Endothelial cell of umbilical vein (primary cell): ENCODE measurements around the gene THUMPD2. TPM values are rescaled to one million over a fixed set of nuclear protein-coding genes. Genes with fewer than 3 reads are reported as not detected.

Experiments
- BruUV-seq: library from RNA; stranded (reverse); fragments of 400-500 nt; replicated peaks from 2 replicates; lab custom pipeline; 2021; lab: Mats Ljungman, UMichigan
- CTCF ChIA-PET: fragments of 300-600, 350-600 bp; sonication (Branson Sonifier 250); formaldehyde crosslinking; loops from one replicate; lab custom pipeline; 2021; ENCODE audit warnings: antibody characterized with exemption, inconsistent platforms; lab: Charles Lee
- POLR2A ChIA-PET: fragments of 300-600, 350-600 bp; sonication (Branson Sonifier 250); formaldehyde crosslinking; loops from one replicate; lab custom pipeline; 2021; ENCODE audit warnings: antibody characterized with exemption, inconsistent platforms; lab: Charles Lee
- DNase-seq: peaks from one replicate; pipeline ENCODE4 v3.0.0-alpha.2; 2011; ENCODE audit warnings: low read depth, low spot score
- FAIRE-seq: peaks from 2 replicates; lab custom pipeline; 2011; peaks lifted over from hg19 to GRCh38; lab: Jason Lieb, UNC
- H2AFZ ChIP-seq: 2 replicates; pipeline ENCODE4 v1.6.0; 2012; ENCODE audit warnings: low read depth, low read length, control low read depth, inconsistent platforms
- H3K27ac ChIP-seq: 2 replicates; pipeline ENCODE4 v1.5.1; 2011; ENCODE audit warnings: low read depth, mild to moderate bottlenecking, control low read depth, low read length, moderate library complexity; ENCODE audit not compliant: insufficient read depth
- H3K27me3 ChIP-seq, 2 experiments: 2 replicates each; pipeline versions ENCODE4 v1.6.0 to v1.6.1; 2011; ENCODE audit warnings: low read length in 2 of 2, mixed read lengths in 1 of 2; ENCODE audit not compliant: control insufficient read depth in 2 of 2, insufficient read depth in 2 of 2
- H3K36me3 ChIP-seq, 2 experiments: 2 replicates in 1 of 2; 3 replicates in 1 of 2; pipeline ENCODE4 v1.5.1; 2011; ENCODE audit warnings: low read length in 2 of 2, mild to moderate bottlenecking in 1 of 2, moderate library complexity in 1 of 2; ENCODE audit not compliant: control insufficient read depth in 2 of 2, insufficient read depth in 2 of 2; ENCODE audit errors: extremely low read depth in 1 of 2
- H3K4me1 ChIP-seq: 3 replicates; pipeline ENCODE4 v1.5.1; 2011; ENCODE audit warnings: mild to moderate bottlenecking, low read length; ENCODE audit not compliant: control insufficient read depth, insufficient read depth; ENCODE audit errors: extremely low read depth
- H3K4me2 ChIP-seq: 2 replicates; pipeline ENCODE4 v1.6.1; 2011; ENCODE audit warnings: low read length, control low read depth, mixed read lengths; ENCODE audit not compliant: insufficient read depth
- H3K4me3 ChIP-seq, 3 experiments: fragments of 200-600 bp in 1 of 3; sonication (generic), shearing (Covaris generic) in 1 of 3; replicated peaks in 1 of 3; 2 replicates each; pipeline ENCODE4 v1.5.1; 2011 to 2016; ENCODE audit warnings: control low read depth in 3 of 3, low read length in 3 of 3, mild to moderate bottlenecking in 2 of 3, inconsistent platforms in 1 of 3, low read depth in 1 of 3, moderate library complexity in 1 of 3; ENCODE audit not compliant: insufficient read depth in 1 of 3
- H3K79me2 ChIP-seq: 2 replicates; pipeline ENCODE4 v1.6.0; 2012; ENCODE audit warnings: low read length, inconsistent platforms; ENCODE audit not compliant: control insufficient read depth, insufficient read depth
- H3K9ac ChIP-seq: replicated peaks from 2 replicates; pipeline ENCODE3; 2011; ENCODE audit warnings: low read length, control low read depth; ENCODE audit not compliant: insufficient read depth; ENCODE audit errors: extremely low read depth
- H3K9me1 ChIP-seq: replicated peaks from 3 replicates; pipeline ENCODE4 v1.6.0; 2011; ENCODE audit warnings: mild to moderate bottlenecking, low read length; ENCODE audit not compliant: control insufficient read depth, insufficient read depth; ENCODE audit errors: extremely low read depth
- H3K9me3 ChIP-seq: replicated peaks from 2 replicates; pipeline ENCODE4 v1.5.1; 2012; ENCODE audit warnings: low read length, inconsistent platforms; ENCODE audit not compliant: control insufficient read depth, insufficient read depth
- H4K20me1 ChIP-seq: replicated peaks from 2 replicates; pipeline ENCODE3; 2011; ENCODE audit warnings: mild to moderate bottlenecking, low read length; ENCODE audit not compliant: control insufficient read depth, insufficient read depth; ENCODE audit errors: extremely low read depth
- EZH2 ChIP-seq: IDR thresholded peaks from 2 replicates; pipeline ENCODE4 v1.6.1; 2012; ENCODE audit warnings: borderline replicate concordance, low read depth, mild to moderate bottlenecking, moderate library complexity, low read length, inconsistent platforms; ENCODE audit not compliant: severe bottlenecking
- FOS ChIP-seq: IDR thresholded peaks from 2 replicates; pipeline ENCODE4 v1.6.1; 2011; ENCODE audit warnings: mild to moderate bottlenecking, low read length, moderate library complexity, borderline replicate concordance; ENCODE audit not compliant: insufficient read depth
- GATA2 ChIP-seq: IDR thresholded peaks from 2 replicates; pipeline ENCODE4 v1.7.0; 2011; ENCODE audit warnings: low read depth, mild to moderate bottlenecking, moderate library complexity, mixed read lengths, low read length; ENCODE audit not compliant: insufficient read length, insufficient read depth
- JUN ChIP-seq: IDR thresholded peaks from 2 replicates; pipeline ENCODE4 v1.6.1; 2011; ENCODE audit warnings: borderline replicate concordance, low read depth; ENCODE audit not compliant: insufficient read length, insufficient read depth
- MYC ChIP-seq: IDR thresholded peaks from one replicate; pipeline ENCODE4 v1.6.1; 2011; ENCODE audit warnings: mild to moderate bottlenecking, low read depth, low read length
- POLR2A ChIP-seq: IDR thresholded peaks from 2 replicates; pipeline ENCODE4 v1.6.1; 2012; ENCODE audit warnings: low read depth, mild to moderate bottlenecking, control low read depth, low read length
- POLR2AphosphoS5 ChIP-seq: IDR thresholded peaks from 2 replicates; pipeline ENCODE4 v1.6.1; 2012; ENCODE audit warnings: low read depth, mild to moderate bottlenecking, control low read depth, low read length, moderate library complexity; ENCODE audit not compliant: insufficient read depth
- dilution Hi-C: fragments of 300-500 bp; cut with MboI; formaldehyde crosslinking; loops from one replicate; pipeline ENCODE4 v1.15.0; 2019; ENCODE audit warnings: low sequenced_read_pairs; ENCODE audit not compliant: extremely low pct_ligation_motif_present
- intact Hi-C: fragments of 100-400 bp; cut with micrococcal nuclease; formaldehyde crosslinking; loops from one replicate; pipeline ENCODE4 v1.10.0; 2022
- polyA plus RNA-seq, 4 experiments: library from polyadenylated mRNA; depleted of rRNA in 3 of 4; stranded (reverse) in 3 of 4; unstranded in 1 of 4; fragments of >200 nt; gene quantifications; 2 replicates each; pipeline versions ENCODE4 v1.2.1 to v1.2.3, GENCODE V29; 2011 to 2012; ENCODE audit warnings: missing spikeins in 1 of 4
- total RNA-seq: library from RNA; stranded (reverse); gene quantifications from 2 replicates; pipeline ENCODE4 v1.2.3, GENCODE V29; 2021
- TF ChIP-seq, protein P1 (sequence below), 2 donors: IDR thresholded peaks; 1 replicate in 1 of 2; 2 replicates in 1 of 2; pipeline ENCODE4 v1.5.1; 2011; ENCODE audit warnings: low read length in 2 of 2, mild to moderate bottlenecking in 2 of 2, moderate library complexity in 2 of 2, control low read depth in 1 of 2, inconsistent platforms in 1 of 2, low read depth in 1 of 2; ENCODE audit not compliant: insufficient read depth in 1 of 2; ENCODE audit errors: extremely low read depth in 1 of 2
- TF ChIP-seq, protein P2 (sequence below): IDR thresholded peaks from 2 replicates; pipeline ENCODE4 v1.6.1; 2011; ENCODE audit not compliant: insufficient read depth, insufficient read length

The THUMPD2 gene
- total and polyA plus RNA-seq, 2 donors (not counting 3 experiments of a cell fraction or from before 2014, with no cell fraction given) = 4.3 to 8.2 TPM

DNA sequence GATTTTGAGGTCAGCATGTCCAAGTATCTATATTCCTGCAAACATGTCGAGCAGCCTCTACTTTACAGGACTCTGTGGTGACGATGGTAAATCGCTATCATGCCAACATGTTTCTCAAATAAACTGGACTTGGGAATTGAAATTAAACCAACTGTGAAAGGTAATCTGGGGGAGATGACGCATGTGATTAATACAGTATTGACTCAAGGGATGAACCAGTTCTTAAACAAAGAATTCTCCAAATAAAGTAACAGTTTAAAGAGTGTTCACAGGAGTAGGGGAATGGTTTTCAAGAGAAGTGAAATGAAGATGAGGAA, 54.3 kb downstream of the THUMPD2 start:
- no peak for DNase-seq
- Histone ChIP-seq H3K9me3 (no peaks in the 10 kb centered on the region), H2AFZ (no peak overlapping the region), H3K36me3 (no peaks in the 10 kb centered on the region), H3K4me2 (no peak overlapping the region), H3K27ac (no peak overlapping the region), H3K4me1 (peaks cover 6% of the 10 kb centered on the region), H3K9ac (no peak overlapping the region), H3K4me3 (no peak overlapping the region), H3K9me1 (no peaks in the 10 kb centered on the region), H3K27me3 (peaks cover 8 to 11% of the 10 kb centered on the region in 2 experiments), H3K79me2 (no peaks in the 10 kb centered on the region), H4K20me1 (no peaks in the 10 kb centered on the region)
- dilution Hi-C loops (no loop called here), intact Hi-C loops (no loop called here)
- TF ChIP-seq JUN (no peak), POLR2AphosphoS5 (no peak), MYC (no peak), FOS (no peak), GATA2 (no peak), POLR2A (no peak), EZH2 (no peak)
- TF ChIP-seq, protein P1, sequence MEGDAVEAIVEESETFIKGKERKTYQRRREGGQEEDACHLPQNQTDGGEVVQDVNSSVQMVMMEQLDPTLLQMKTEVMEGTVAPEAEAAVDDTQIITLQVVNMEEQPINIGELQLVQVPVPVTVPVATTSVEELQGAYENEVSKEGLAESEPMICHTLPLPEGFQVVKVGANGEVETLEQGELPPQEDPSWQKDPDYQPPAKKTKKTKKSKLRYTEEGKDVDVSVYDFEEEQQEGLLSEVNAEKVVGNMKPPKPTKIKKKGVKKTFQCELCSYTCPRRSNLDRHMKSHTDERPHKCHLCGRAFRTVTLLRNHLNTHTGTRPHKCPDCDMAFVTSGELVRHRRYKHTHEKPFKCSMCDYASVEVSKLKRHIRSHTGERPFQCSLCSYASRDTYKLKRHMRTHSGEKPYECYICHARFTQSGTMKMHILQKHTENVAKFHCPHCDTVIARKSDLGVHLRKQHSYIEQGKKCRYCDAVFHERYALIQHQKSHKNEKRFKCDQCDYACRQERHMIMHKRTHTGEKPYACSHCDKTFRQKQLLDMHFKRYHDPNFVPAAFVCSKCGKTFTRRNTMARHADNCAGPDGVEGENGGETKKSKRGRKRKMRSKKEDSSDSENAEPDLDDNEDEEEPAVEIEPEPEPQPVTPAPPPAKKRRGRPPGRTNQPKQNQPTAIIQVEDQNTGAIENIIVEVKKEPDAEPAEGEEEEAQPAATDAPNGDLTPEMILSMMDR (IDR thresholded peaks at IDR 0.05; ENCODE audit: extremely low read depth in 1 of 2, insufficient read depth in 1 of 2, low read depth in 1 of 2, low read length in 2 of 2) = no peak
- TF ChIP-seq, protein P2, sequence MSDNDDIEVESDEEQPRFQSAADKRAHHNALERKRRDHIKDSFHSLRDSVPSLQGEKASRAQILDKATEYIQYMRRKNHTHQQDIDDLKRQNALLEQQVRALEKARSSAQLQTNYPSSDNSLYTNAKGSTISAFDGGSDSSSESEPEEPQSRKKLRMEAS = no peak
- ChIA-PET POLR2A (no interaction called here), CTCF (no interaction called here)
- no TSS peak for BruUV-seq
- FAIRE-seq = no peak
